NCI-H1092 (cell line): ENCODE results near the gene MDN1.

Experiments
- DNase-seq: peaks from one replicate; lab custom pipeline; 2025; lab: John Stamatoyannopoulos, UW

MDN1 gene

GRCh38 chr6:89693207-89693606, 126.4 kb downstream of the MDN1 start:
- no peak for DNase-seq

- DNase-seq: no peak
Observed at GRCh38 chr6:89692256-89692655, 127.3 kb downstream of the MDN1 start.

GRCh38 chr6:89690944-89691324, 128.7 kb downstream of the MDN1 start:
- DNase-seq: no peak

- no peak for DNase-seq
Observed at GRCh38 chr6:89689732-89690131, 129.9 kb downstream of the MDN1 start.

GRCh38 chr6:89688328-89688727, 131.3 kb downstream of the MDN1 start:
- no peak for DNase-seq

GRCh38 chr6:89685311-89685710, 134.3 kb downstream of the MDN1 start:
- no peak for DNase-seq

- DNase-seq: no peak
Observed at GRCh38 chr6:89682991-89683390, 136.6 kb downstream of the MDN1 start.

GRCh38 chr6:89681983-89682564, 137.5 kb downstream of the MDN1 start:
- no peak for DNase-seq

GRCh38 chr6:89680551-89680950, 139.0 kb downstream of the MDN1 start:
- no peak for DNase-seq

GRCh38 chr6:89680150-89680549, 139.4 kb downstream of the MDN1 start:
- no peak for DNase-seq

- no peak for DNase-seq
Observed at GRCh38 chr6:89679215-89680120, 140.1 kb downstream of the MDN1 start.

GRCh38 chr6:89678531-89678930, 141.1 kb downstream of the MDN1 start:
- DNase-seq: no peak

- DNase-seq: no peak
Observed at GRCh38 chr6:89675949-89676748, 143.4 kb downstream of the MDN1 start.

- no peak for DNase-seq
Observed at GRCh38 chr6:89670935-89671565, 148.5 kb downstream of the MDN1 start.

- DNase-seq: no peak
Observed at GRCh38 chr6:89669002-89669401, 150.6 kb downstream of the MDN1 start.

- no peak for DNase-seq
Observed at GRCh38 chr6:89667872-89668556, 151.6 kb downstream of the MDN1 start.

- DNase-seq: no peak
Observed at GRCh38 chr6:89662659-89663223, 156.9 kb downstream of the MDN1 start.

- DNase-seq: no peak
Observed at GRCh38 chr6:89661559-89661958, 158.0 kb downstream of the MDN1 start.

GRCh38 chr6:89660981-89661380, 158.6 kb downstream of the MDN1 start:
- no peak for DNase-seq

GRCh38 chr6:89657445-89658158, 162.0 kb downstream of the MDN1 start:
- no peak for DNase-seq

- DNase-seq: no peak
Observed at GRCh38 chr6:89655122-89655521, 164.5 kb downstream of the MDN1 start.
